A673 (cell line): ENCODE results near the gene KCNF1.

ENCODE experiments used
- CTCF ChIP-seq: fragments of 300-800, 200-600 bp; sonication (generic); conservative IDR thresholded peaks from 2 replicates; pipeline ENCODE4 v1.5.1; 2017; ENCODE audit warnings: low read depth, mild to moderate bottlenecking, antibody characterized with exemption, low read length, moderate library complexity, mixed read lengths
- EZH2 ChIP-seq: fragments of 200-600 bp; sonication (generic); IDR thresholded peaks from 2 replicates; pipeline ENCODE4 v1.6.1; 2017; ENCODE audit warnings: borderline replicate concordance, low read depth, mild to moderate bottlenecking, mixed read lengths, antibody characterized with exemption, low read length; ENCODE audit not compliant: poor library complexity, severe bottlenecking

DNA sequence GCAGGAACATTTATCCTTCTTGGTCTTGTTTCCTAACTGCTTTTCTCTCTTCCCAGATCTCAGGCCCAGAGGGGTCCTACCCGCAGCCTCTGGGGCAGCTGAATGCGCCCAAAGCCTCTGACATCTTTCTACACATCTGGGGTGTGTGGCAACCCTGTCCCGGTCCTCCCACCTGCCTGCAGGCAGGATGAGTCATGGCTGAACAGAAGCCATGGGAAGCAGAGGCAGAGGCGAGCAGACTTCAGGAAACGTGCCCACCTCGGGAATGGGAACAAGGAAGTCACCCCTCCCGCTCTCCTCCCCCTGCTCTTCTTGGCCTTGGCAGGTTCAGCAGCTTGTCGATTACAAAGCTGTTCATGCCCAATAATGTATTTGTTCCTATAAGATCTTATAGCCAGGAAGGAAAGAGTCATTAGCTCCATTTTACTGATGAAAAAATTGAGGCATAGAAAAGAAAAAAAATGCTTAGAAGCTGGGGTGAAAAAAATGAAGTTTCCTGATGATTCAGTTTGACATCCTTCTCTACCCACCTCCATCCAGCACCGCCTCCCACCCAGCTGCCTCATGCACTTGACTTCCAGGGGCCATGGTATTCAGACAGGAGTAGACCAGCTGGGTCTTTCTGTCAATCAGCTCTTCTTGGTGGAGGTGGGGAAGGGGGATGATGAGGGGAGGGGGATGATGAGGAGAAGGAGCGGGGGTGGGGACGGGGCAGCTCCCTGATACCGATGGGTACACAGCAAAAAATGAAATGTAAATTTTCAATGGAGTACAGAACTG, 10.4 kb upstream of the KCNF1 start:
- no peak for TF ChIP-seq CTCF
- TF ChIP-seq EZH2, result no peak
